C1 segment of cervical spinal cord (tissue), 14 donors: ENCODE data around the gene FPGT.
A peak's percentile ranks its signal among the peaks of the same experiment; 100 is the strongest.
"Not testable (repeated sequence)": the region's sequence is repeated elsewhere in the genome, so short reads cannot be mapped to it uniquely, and the experiment has no call there.

ENCODE experiments used
- DNase-seq, 14 donors: peaks; one replicate each; lab custom pipeline; 2025; lab: John Stamatoyannopoulos, UW

FPGT gene

DNA sequence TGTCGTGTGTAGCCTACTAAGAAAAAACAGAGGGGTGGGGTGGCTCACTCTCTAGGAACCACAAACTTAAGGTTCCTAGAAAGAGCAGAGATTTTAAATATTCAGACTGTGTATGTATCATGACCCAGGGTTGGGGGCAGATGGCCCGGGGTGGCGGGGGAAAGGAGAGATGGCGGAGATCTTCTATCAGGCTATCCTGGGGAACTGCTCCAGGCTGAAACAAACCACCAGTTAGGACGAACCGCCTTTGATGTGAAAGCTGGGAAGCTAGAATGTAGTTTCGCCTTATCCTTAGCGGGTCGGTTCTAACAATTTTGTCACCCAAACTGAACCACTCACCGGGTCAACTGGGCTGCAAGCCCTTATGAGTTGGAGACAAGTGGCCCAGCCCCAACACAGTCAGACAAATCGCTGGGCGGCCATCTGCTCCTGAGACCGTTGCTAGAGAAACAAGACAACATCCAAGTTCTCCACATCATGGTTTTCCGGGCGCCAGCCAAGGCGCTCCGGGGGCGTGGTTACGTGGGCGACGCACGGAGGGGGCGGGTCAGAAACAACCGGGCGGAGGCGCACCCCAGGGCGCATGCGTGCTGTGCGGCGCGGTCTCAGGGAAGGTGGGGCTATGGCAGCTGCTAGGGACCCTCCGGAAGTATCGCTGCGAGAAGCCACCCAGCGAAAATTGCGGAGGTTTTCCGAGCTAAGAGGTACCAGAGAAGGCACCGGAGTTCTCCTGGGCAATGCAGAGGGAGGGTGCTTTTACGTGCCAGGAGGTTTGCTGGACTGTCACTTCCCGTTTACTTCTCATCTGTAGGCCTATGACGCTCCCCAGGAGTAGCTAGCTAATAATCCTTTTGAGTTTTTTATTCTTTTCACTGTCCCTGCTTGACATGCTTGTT is at the start of gene FPGT, which contains the start of gene LRRIQ3:
Gene FPGT, plus strand, starts transcription at position 586 of the 896 bp plus-strand sequence. Its CDS starts 37 bp downstream, at position 623.
Gene LRRIQ3, minus strand, starts transcription at position 520 of the 896 bp plus-strand sequence. CDS start 14,492 bp downstream, outside the sequence.
- peak; percentile 60 to 97 (median 92) for DNase-seq

DNA sequence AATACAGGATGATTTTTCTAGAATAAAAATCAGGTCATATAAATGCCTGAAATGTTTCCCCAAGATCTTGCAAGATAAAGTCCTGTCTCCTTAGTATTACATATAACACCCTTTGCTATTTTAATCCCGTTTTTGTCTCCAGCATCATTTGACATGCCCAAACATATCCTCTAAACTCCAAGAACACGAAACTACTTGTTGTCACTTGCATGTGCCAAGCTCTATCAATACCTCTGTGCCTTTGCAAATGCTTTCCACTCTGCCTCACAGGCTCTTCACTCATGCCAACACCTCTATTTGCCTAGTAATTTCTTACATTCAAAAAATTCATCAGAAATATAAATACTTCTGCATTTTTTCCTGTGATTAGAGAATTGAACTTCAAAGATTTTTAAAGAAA is 38.0 kb upstream of the FPGT start:
- no peak for DNase-seq

- no peak for DNase-seq
Measured at GRCh38 chr1:74161497-74161896, 36.5 kb upstream of the FPGT start.

GRCh38 chr1:74162333-74162732 is 35.7 kb upstream of the FPGT start:
- no peak for DNase-seq

DNA sequence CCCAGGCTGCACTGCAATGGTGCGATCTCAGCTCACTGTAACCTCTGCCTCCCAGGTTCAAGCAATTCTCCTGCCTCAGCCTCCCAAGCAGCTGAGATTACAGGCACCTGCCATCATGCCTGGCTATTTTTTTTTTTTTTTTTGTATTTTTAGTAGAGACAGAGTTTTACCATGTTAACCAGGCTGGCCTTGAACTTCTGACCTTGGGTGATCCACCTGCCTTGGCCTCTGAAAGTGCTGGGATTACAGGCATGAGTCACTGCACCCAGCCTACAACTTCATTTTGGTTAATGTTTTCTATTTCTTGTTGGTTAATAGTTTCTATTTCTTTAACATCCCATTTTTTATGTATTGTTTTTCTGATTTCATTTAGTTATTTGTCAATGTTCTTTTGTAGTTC is 23.6 kb upstream of the FPGT start:
- DNase-seq, result not testable (repeated sequence)

- no peak for DNase-seq
Measured at GRCh38 chr1:74180490-74180889, 17.6 kb upstream of the FPGT start.

DNA sequence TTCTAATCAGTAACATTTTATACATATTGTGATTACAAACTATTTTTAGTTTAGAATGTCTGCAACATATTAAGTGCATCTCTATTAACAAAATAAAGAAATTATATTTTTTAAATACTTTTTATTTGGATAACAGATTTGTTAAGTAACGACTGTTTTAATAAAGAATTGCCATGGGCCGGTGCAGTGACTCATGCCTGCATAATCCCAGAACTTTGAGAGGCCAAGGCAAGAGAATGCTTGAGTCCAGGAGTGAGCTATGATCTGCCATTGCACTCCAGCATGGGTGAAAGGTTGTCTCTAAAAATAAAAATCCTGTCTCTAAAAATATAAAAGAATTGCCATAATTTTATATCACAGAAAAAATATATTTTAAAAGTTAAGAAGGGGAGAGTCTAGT is 4.1 kb upstream of the FPGT start:
- DNase-seq, result no peak

- no peak for DNase-seq
Measured at GRCh38 chr1:74195339-74195738, 2.7 kb upstream of the FPGT start.

- DNase-seq, result no peak
Measured at GRCh38 chr1:74197255-74197654, 787 bp upstream of the FPGT start.

GRCh38 chr1:74199504-74199903 is 1.5 kb downstream of the FPGT start:
- DNase-seq, result no peak

- no peak for DNase-seq
Measured at GRCh38 chr1:74205266-74205665, 7.2 kb downstream of the FPGT start.

- DNase-seq, result no peak
Measured at GRCh38 chr1:74215229-74215628, 17.2 kb downstream of the FPGT start.

GRCh38 chr1:74222701-74223100 is 24.7 kb downstream of the FPGT start:
- no peak for DNase-seq

GRCh38 chr1:74223453-74223852 is 25.4 kb downstream of the FPGT start:
- DNase-seq, result no peak

DNA sequence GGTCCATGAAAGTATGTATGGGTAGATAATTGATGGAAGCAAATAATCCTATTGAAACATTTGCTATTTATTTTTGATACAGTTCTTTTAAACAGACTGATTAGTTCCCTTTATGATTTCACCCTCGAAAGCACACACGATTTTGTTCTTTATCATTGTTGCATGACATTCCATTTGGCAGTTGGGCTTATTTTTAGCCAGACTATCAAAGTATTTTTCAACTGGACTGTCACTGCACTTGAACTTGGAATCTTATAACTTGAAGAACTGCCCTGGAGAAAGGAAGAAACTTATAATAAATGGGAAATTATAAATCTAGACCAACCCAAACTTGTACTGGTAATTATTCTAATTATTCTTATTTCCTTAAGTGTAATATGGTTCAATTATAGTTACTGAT is 37.1 kb downstream of the FPGT start, which contains the start of gene TNNI3K:
Gene TNNI3K, plus strand, starts transcription at position 235 of the 400 bp plus-strand sequence. Its CDS starts 65 bp downstream, at position 300.
- DNase-seq, result no peak

DNA sequence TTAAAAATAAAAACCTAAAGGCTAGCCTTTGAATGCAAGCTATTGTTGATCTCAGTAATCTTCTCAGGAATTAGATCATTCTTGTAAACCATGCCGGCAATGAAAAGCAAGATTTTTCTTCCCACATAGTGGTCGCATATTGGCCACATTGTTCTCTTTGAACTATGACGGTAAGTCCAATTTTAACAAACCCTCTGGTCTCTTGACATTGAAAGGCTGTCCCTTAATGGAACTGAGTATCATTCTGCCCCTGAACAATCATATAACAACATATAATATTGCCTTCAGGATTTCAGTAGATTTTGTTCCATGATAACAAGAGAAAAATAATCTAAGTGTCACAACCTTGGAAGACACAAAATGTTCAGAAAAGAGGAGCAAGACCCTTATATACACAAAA is 38.4 kb downstream of the FPGT start:
- DNase-seq, result no peak

DNA sequence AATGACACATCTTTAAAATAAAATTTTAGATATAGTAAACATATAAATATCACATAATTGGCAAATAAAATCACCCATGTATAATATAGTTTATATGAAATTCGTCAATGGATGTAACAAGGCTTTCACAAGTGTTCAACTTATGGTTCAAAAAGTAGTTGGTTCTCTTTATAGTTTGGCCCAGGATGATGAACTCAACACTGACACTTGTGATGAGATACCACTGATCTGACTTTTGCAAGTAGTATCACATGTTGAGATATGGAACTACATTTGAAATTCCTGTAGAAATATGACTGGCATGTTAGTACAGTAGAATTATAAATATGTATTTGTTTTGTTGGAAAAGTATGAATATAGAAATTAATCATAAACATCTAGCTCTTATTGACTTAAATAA is 39.0 kb downstream of the FPGT start:
- DNase-seq, result no peak

DNA sequence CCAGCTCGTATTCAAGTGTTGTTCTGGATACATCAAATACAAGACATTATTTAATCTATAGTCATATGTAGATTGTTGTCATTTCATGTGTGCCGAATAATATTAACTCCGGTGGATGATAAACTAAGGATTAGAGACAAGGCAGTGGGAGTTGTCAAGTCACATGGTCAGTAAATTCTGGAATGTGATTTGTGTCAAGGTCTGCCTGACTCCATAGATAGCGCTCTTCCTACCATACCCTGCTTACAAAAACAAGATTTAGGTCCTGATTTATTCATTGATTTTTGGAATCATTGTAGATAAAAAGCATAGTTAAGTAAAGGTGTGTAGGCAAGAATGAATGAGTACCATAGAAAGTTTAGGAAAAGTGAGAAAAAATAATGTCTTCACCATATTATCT is 39.7 kb downstream of the FPGT start:
- no peak for DNase-seq

DNA sequence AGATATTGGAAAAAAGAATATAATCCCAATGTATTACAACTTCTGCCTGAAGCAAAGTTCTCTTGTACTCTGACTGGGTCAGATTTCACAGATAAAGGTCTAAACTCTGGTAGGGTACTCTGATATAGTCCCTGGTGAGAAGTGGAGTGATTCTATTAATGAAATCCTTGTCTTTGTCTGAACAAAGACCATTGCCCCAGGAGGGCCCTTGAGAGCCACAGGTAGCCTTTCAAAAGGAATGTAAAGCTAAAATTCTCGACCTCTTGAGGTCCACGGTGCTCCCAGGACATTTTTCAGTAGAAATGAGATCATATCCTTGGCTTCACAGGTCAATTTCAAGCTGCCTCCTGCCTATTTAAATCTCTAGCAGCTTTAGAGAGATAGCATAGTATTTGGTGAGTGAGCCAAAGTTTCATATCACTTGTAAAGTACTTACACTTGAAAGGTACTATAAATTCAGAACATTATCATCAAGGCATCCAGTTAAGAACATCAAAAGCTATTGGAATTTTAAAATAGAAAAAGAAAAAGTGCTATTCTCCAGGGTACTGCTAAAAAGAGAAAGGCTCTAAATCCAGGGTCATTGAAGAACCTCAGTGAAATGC is 47.2 kb downstream of the FPGT start:
- DNase-seq, result no peak

- no peak for DNase-seq
Measured at GRCh38 chr1:74246315-74246714, 48.3 kb downstream of the FPGT start.

GRCh38 chr1:74247881-74248528 is 50.0 kb downstream of the FPGT start:
- DNase-seq, result no peak

DNA sequence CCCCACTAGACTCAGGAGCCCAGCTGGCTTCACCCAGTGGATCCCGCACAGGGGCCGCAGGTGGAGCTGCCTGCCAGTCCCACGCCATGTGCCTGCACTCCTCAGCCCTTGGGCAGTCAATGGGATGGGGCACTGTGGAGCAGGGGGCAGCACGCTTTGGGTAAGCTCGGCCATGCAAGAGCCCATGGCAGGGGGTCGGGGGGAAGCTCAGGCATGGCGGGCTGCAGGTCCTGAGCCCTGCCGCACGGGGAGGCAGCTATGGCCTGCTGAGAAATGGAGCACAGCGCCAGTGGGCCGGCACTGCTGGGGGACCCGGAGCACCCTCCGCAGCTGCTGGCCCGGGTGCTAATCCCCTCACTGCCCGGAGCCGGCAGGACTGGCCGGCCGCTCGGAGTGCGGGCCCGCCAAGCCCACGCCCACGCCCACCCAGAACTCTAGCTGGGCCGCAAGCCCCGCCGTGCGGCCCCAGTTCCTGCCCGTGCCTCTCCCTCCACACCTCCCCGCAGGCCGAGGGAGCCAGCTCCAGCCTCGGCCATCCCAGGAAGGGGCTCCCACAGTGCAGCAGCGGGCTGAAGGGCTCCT is 55.3 kb downstream of the FPGT start:
- not testable (repeated sequence) for DNase-seq
